ENCODE measurements around the gene ANTKMT. TPM values are rescaled to one million over a fixed set of nuclear protein-coding genes. Genes with fewer than 3 reads are reported as not detected.

ANTKMT gene
- total and polyA plus RNA-seq, 8 donors: 7.7 to 52.9 (median 14.1) TPM

GRCh38 chr16:723695-724094, 2.7 kb downstream of the ANTKMT start:
- peaks cover 0 to 4% of the 10 kb centered on the region in 2 donors for H3K36me3 ChIP-seq
- H3K4me1 ChIP-seq: peaks cover 18 to 55% of the 10 kb centered on the region in 2 donors
- H3K9me3 ChIP-seq: no peaks in the 10 kb centered on the region
- TF ChIP-seq CTCF (IDR thresholded peaks at IDR 0.05): no peak
- H3K4me3 ChIP-seq: no peak overlapping the region
- DNase-seq: no peak
- no peak for ATAC-seq
- H3K27me3 ChIP-seq: peaks cover 0 to 45% of the 10 kb centered on the region in 2 donors
- no peak overlapping the region for H3K27ac ChIP-seq
- intact Hi-C loops (cut with DNase I): no loop called here

GRCh38 chr16:724188-725040, 3.5 kb downstream of the ANTKMT start:
- Histone ChIP-seq H3K36me3 (peaks cover 0 to 4% of the 10 kb centered on the region in 2 donors), H3K4me3 (no peak overlapping the region), H3K4me1 (peaks cover 18 to 53% of the 10 kb centered on the region in 2 donors), H3K9me3 (no peaks in the 10 kb centered on the region), H3K27ac (no peak overlapping the region), H3K27me3 (peaks cover 0 to 53% of the 10 kb centered on the region in 2 donors)
- no peak for ATAC-seq
- TF ChIP-seq CTCF (IDR thresholded peaks at IDR 0.05): no peak
- DNase-seq: no peak
- intact Hi-C loops (cut with DNase I): no loop called here

- intact Hi-C loops (cut with DNase I): no loop called here
- Histone ChIP-seq H3K27ac (no peak overlapping the region), H3K27me3 (peaks cover 0 to 51% of the 10 kb centered on the region in 2 donors), H3K4me3 (no peak overlapping the region), H3K4me1 (peaks cover 16 to 48% of the 10 kb centered on the region in 2 donors), H3K36me3 (peaks cover 0 to 7% of the 10 kb centered on the region in 2 donors), H3K9me3 (no peaks in the 10 kb centered on the region)
- DNase-seq (no peak), ATAC-seq (no peak)
- TF ChIP-seq CTCF (IDR thresholded peaks at IDR 0.05): no peak
Observed at GRCh38 chr16:725041-725376, 4.1 kb downstream of the ANTKMT start.

GRCh38 chr16:725463-726187, 4.7 kb downstream of the ANTKMT start:
- no peak for DNase-seq
- H3K4me3 ChIP-seq: peak overlapping the region in 1 of 2 donors; percentile 49
- H3K36me3 ChIP-seq: peaks cover 0 to 13% of the 10 kb centered on the region in 2 donors
- intact Hi-C loops (cut with DNase I): no loop called here
- no peak for TF ChIP-seq CTCF (IDR thresholded peaks at IDR 0.05)
- peaks cover 0 to 45% of the 10 kb centered on the region in 2 donors for H3K27me3 ChIP-seq
- peaks cover 12 to 42% of the 10 kb centered on the region in 2 donors for H3K4me1 ChIP-seq
- H3K9me3 ChIP-seq: no peaks in the 10 kb centered on the region
- no peak overlapping the region for H3K27ac ChIP-seq
- no peak for ATAC-seq

- Histone ChIP-seq H3K27me3 (peaks cover 0 to 45% of the 10 kb centered on the region in 2 donors), H3K36me3 (peaks cover 0 to 18% of the 10 kb centered on the region in 2 donors), H3K27ac (no peak overlapping the region), H3K4me1 (peaks cover 12 to 41% of the 10 kb centered on the region in 2 donors), H3K4me3 (peak overlapping the region in 1 of 2 donors; percentile 49), H3K9me3 (no peaks in the 10 kb centered on the region)
- intact Hi-C loops (cut with DNase I): no loop called here
- ATAC-seq (no peak), DNase-seq (no peak)
- no peak for TF ChIP-seq CTCF (IDR thresholded peaks at IDR 0.05)
Observed at GRCh38 chr16:726188-726437, 5.2 kb downstream of the ANTKMT start.

Measured in left lung (tissue), 10 donors.